Coronary artery (tissue), 2 donors: ENCODE data around the gene DYSF.

ENCODE experiments used
- DNase-seq: peaks from one replicate; pipeline ENCODE4 v3.0.0-alpha.2; 2017; ENCODE audit warnings: low spot score
- H3K27ac ChIP-seq, 2 donors: fragments of 200-600 bp; sonication (generic); one replicate each; pipeline ENCODE4 v1.5.1; 2016 to 2019
- H3K4me3 ChIP-seq: fragments of 200-600 bp; sonication (generic); 2 replicates; pipeline ENCODE4 v1.5.1; 2016; ENCODE audit warnings: mild to moderate bottlenecking, moderate library complexity
- CTCF ChIP-seq: fragments of 200-600 bp; sonication (generic); IDR thresholded peaks from one replicate; pipeline ENCODE4 v1.5.1; 2019; ENCODE audit warnings: antibody characterized with exemption

DYSF gene

GRCh38 chr2:71599646-71600236, 146.4 kb downstream of the DYSF start:
- Histone ChIP-seq H3K4me3 (no peak overlapping the region), H3K27ac (no peak overlapping the region)
- no peak for DNase-seq
- TF ChIP-seq CTCF: no peak

- no peak overlapping the region for H3K4me3 ChIP-seq
- TF ChIP-seq CTCF: no peak
- DNase-seq: no peak
- no peak overlapping the region for H3K27ac ChIP-seq
Measured at GRCh38 chr2:71600555-71600954, 147.2 kb downstream of the DYSF start.

GRCh38 chr2:71601136-71602114, 148.1 kb downstream of the DYSF start:
- DNase-seq: no peak
- Histone ChIP-seq H3K4me3 (no peak overlapping the region), H3K27ac (no peak overlapping the region)
- no peak for TF ChIP-seq CTCF

DNA sequence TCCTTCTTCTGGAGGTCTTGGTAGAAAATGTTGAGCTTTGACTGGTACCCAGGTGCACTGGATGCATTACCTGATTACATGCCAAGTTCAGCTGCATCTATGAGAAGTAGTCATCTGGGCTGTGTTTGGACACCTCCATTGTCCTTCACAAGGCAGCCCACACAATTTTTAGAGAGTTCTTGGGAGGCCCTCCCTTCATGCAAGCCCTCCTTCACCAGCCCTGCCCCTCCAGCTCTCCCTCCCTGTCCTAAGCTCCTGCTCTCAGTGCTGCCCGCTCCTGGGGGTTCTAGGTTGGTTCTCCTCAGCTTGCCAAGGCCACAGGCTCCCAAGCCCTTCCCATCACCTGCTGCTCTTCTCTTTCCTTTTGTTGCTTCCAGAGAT, 148.7 kb downstream of the DYSF start:
- no peak for DNase-seq

GRCh38 chr2:71602581-71602980, 149.2 kb downstream of the DYSF start:
- Histone ChIP-seq H3K4me3 (no peak overlapping the region), H3K27ac (no peak overlapping the region)
- no peak for TF ChIP-seq CTCF
- peak; percentile 38 for DNase-seq

More for the DNA sequence above, 148.7 kb downstream of the DYSF start:
- no peak for TF ChIP-seq CTCF
- H3K27ac ChIP-seq: no peak overlapping the region
- no peak overlapping the region for H3K4me3 ChIP-seq

DNA sequence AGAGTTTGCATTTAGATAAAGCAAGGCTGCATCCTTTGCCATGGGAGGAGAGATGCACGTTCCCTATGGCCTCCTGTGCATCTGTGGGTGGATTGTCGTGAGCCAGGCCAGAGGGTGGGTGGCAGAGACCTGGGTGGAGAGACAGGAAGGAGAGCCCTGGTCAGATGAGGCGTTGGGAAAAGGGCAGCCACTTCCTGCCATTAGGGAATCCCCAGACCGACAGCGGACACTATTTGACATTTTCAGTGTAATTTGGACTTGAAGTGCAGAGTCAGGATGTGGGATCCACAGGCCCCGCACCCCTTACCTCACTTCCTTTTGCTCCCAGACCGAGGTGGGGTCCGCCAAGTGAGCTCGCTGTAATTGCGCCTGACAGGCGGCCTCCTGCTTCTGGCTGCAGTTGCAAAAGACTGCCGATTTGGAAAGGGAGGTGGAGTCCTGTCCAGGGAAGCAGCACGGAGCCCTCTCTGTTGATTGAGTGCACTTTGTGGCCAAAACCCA, 150.0 kb downstream of the DYSF start:
- no peak for TF ChIP-seq CTCF
- H3K4me3 ChIP-seq: peak overlapping the region; percentile 10
- no peak overlapping the region for H3K27ac ChIP-seq
- DNase-seq: peak; percentile 72
